Parathyroid adenoma (tissue), 2 donors: ENCODE data around the gene MAPT.
A peak's percentile ranks its signal among the peaks of the same experiment; 100 is the strongest.

Source experiments
- H2AFZ ChIP-seq: fragments of 300-600 bp; sonication (generic); one replicate; pipeline ENCODE4 v1.7.0; 2017; ENCODE audit warnings: antibody characterized with exemption, mild to moderate bottlenecking
- H3K27ac ChIP-seq: fragments of 300-600 bp; sonication (generic); one replicate; pipeline ENCODE4 v1.7.0; 2017
- H3K27me3 ChIP-seq: fragments of 300-600 bp; sonication (generic); one replicate; pipeline ENCODE4 v1.7.0; 2017; ENCODE audit warnings: low read length; ENCODE audit not compliant: control insufficient read depth, insufficient read depth
- H3K36me3 ChIP-seq: fragments of 300-600 bp; sonication (generic); one replicate; pipeline ENCODE4 v1.7.0; 2017; ENCODE audit warnings: low read length; ENCODE audit not compliant: control insufficient read depth, insufficient read depth
- H3K4me1 ChIP-seq: fragments of 300-600 bp; sonication (generic); one replicate; pipeline ENCODE4 v1.7.0; 2017; ENCODE audit warnings: control low read depth
- H3K4me2 ChIP-seq: fragments of 300-600 bp; sonication (generic); one replicate; pipeline ENCODE4 v1.7.0; 2017; ENCODE audit warnings: low read length
- H3K4me3 ChIP-seq: fragments of 300-600 bp; sonication (generic); one replicate; pipeline ENCODE4 v1.7.0; 2017; ENCODE audit warnings: low read depth, low read length
- H3K79me2 ChIP-seq: fragments of 300-600 bp; sonication (generic); one replicate; pipeline ENCODE4 v1.7.0; 2017; ENCODE audit warnings: control low read depth
- H3K9ac ChIP-seq: fragments of 300-600 bp; sonication (generic); one replicate; pipeline ENCODE4 v1.7.0; 2017; ENCODE audit warnings: mild to moderate bottlenecking
- H3K9me3 ChIP-seq: fragments of 300-600 bp; sonication (generic); one replicate; pipeline ENCODE4 v1.7.0; 2017; ENCODE audit warnings: low read length; ENCODE audit not compliant: control insufficient read depth
- TF ChIP-seq, protein P1 (sequence below): fragments of 300-600 bp; sonication (generic); IDR thresholded peaks from one replicate; pipeline ENCODE4 v1.7.0; 2017; ENCODE audit warnings: antibody characterized with exemption, mild to moderate bottlenecking
- donor health status: primary hyperparathyroidism.

The MAPT gene

GRCh38 chr17:45851873-45852272 is 42.5 kb upstream of the MAPT start:
- H3K9ac ChIP-seq = no peak overlapping the region
- H3K36me3 ChIP-seq = no peaks in the 10 kb centered on the region
- H3K27ac ChIP-seq = no peak overlapping the region
- H3K9me3 ChIP-seq = no peaks in the 10 kb centered on the region
- H3K27me3 ChIP-seq = no peaks in the 10 kb centered on the region
- TF ChIP-seq, protein P1, sequence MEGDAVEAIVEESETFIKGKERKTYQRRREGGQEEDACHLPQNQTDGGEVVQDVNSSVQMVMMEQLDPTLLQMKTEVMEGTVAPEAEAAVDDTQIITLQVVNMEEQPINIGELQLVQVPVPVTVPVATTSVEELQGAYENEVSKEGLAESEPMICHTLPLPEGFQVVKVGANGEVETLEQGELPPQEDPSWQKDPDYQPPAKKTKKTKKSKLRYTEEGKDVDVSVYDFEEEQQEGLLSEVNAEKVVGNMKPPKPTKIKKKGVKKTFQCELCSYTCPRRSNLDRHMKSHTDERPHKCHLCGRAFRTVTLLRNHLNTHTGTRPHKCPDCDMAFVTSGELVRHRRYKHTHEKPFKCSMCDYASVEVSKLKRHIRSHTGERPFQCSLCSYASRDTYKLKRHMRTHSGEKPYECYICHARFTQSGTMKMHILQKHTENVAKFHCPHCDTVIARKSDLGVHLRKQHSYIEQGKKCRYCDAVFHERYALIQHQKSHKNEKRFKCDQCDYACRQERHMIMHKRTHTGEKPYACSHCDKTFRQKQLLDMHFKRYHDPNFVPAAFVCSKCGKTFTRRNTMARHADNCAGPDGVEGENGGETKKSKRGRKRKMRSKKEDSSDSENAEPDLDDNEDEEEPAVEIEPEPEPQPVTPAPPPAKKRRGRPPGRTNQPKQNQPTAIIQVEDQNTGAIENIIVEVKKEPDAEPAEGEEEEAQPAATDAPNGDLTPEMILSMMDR = no peak
- no peaks in the 10 kb centered on the region for H3K79me2 ChIP-seq
- H3K4me3 ChIP-seq = no peak overlapping the region
- no peak overlapping the region for H3K4me2 ChIP-seq
- no peak overlapping the region for H2AFZ ChIP-seq
- no peaks in the 10 kb centered on the region for H3K4me1 ChIP-seq

GRCh38 chr17:45852535-45853297 is 41.6 kb upstream of the MAPT start:
- Histone ChIP-seq H3K9ac (no peak overlapping the region), H3K9me3 (no peaks in the 10 kb centered on the region), H3K27ac (no peak overlapping the region), H3K79me2 (no peaks in the 10 kb centered on the region), H3K4me3 (no peak overlapping the region), H3K4me1 (no peaks in the 10 kb centered on the region), H3K36me3 (no peaks in the 10 kb centered on the region), H3K4me2 (no peak overlapping the region), H2AFZ (no peak overlapping the region), H3K27me3 (no peaks in the 10 kb centered on the region)
- TF ChIP-seq, protein P1 = peak; percentile 92

- H3K9me3 ChIP-seq = no peaks in the 10 kb centered on the region
- H3K36me3 ChIP-seq = no peaks in the 10 kb centered on the region
- TF ChIP-seq, protein P1 = no peak
- H3K4me2 ChIP-seq = no peak overlapping the region
- H3K4me1 ChIP-seq = peaks cover 5% of the 10 kb centered on the region
- no peak overlapping the region for H2AFZ ChIP-seq
- no peak overlapping the region for H3K4me3 ChIP-seq
- no peak overlapping the region for H3K9ac ChIP-seq
- H3K27me3 ChIP-seq = no peaks in the 10 kb centered on the region
- H3K79me2 ChIP-seq = no peaks in the 10 kb centered on the region
- no peak overlapping the region for H3K27ac ChIP-seq
These were observed 40.1 kb upstream of the MAPT start for GRCh38 chr17:45854209-45854608.

DNA sequence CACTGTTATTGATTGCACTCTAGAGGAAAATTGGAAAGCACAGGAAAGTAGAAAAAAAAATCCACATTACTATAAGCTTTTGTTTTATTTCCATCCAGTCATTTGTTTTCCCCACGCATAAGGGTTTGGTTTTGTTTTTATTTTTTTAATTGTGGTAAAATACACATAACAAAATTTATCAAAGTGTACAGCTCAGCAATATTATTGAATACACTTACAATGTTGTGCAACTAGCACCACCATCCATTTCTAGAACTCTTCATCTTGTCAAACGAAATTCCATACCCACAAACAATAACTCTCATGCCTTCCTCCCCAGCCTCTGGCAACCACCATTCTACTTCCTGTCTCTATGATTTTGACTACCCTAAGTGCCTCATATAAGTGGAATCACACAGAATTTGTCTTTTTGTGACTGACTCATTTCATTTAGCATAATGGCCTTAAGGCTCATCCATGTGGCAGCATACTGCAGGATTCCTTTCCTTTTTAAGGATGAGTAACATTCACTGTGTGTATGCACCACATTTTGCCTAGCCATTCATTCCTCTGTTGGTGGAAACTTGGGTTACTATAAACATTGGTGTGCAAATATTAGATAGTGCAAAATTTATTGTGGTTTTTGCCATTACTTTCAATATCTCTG is 38.5 kb upstream of the MAPT start:
- H3K27me3 ChIP-seq = no peaks in the 10 kb centered on the region
- no peaks in the 10 kb centered on the region for H3K36me3 ChIP-seq
- H3K79me2 ChIP-seq = no peaks in the 10 kb centered on the region
- H3K27ac ChIP-seq = no peak overlapping the region
- H3K4me1 ChIP-seq = peaks cover 5% of the 10 kb centered on the region
- TF ChIP-seq, protein P1 = no peak
- no peaks in the 10 kb centered on the region for H3K9me3 ChIP-seq
- H3K4me2 ChIP-seq = no peak overlapping the region
- no peak overlapping the region for H3K4me3 ChIP-seq
- H3K9ac ChIP-seq = no peak overlapping the region
- no peak overlapping the region for H2AFZ ChIP-seq
